SJCRH30 (cell line): Measurements from ENCODE around the gene SGMS1. TPM values are rescaled to one million over a fixed set of nuclear protein-coding genes. Genes with fewer than 3 reads are reported as not detected.
"Not testable (repeated sequence)": the region's sequence is repeated elsewhere in the genome, so short reads cannot be mapped to it uniquely, and the experiment has no call there.

Experiments
- DNase-seq, 2 experiments: peaks; one replicate each; pipeline ENCODE4 v3.0.0-alpha.2; 2015 to 2020
- H3K27ac ChIP-seq: fragments of 250-450 bp; sonication (Bioruptor Pico); 2 replicates; pipeline ENCODE4 v1.5.1; 2020; ENCODE audit warnings: mild to moderate bottlenecking, moderate library complexity
- H3K27me3 ChIP-seq: fragments of 250-450 bp; sonication (Bioruptor Pico); 2 replicates; pipeline ENCODE4 v1.5.1; 2020; ENCODE audit warnings: mild to moderate bottlenecking, moderate library complexity
- H3K36me3 ChIP-seq: fragments of 250-450 bp; sonication (Bioruptor Pico); 2 replicates; pipeline ENCODE4 v1.5.1; 2020; ENCODE audit warnings: mild to moderate bottlenecking, moderate library complexity
- H3K4me1 ChIP-seq: fragments of 250-450 bp; sonication (Bioruptor Pico); 2 replicates; pipeline ENCODE4 v1.5.1; 2020; ENCODE audit warnings: mild to moderate bottlenecking, moderate library complexity
- H3K4me3 ChIP-seq: fragments of 250-450 bp; sonication (Bioruptor Pico); 2 replicates; pipeline ENCODE4 v1.5.1; 2020; ENCODE audit warnings: mild to moderate bottlenecking, moderate library complexity
- H3K9me3 ChIP-seq: fragments of 250-450 bp; sonication (Bioruptor Pico); replicated peaks from 2 replicates; pipeline ENCODE4 v1.5.1; 2020; ENCODE audit warnings: mild to moderate bottlenecking, moderate library complexity
- total RNA-seq: library from RNA; depleted of rRNA; stranded (reverse); fragments of >200 nt; shearing (Covaris generic); gene quantifications from 2 replicates; pipeline ENCODE4 v1.2.3, GENCODE V29; 2014

Gene SGMS1
- total RNA-seq, 1 experiment from 2014 or later: 13.4 TPM

- H3K27me3 ChIP-seq, DNase-seq, H3K36me3 ChIP-seq, H3K9me3 ChIP-seq, H3K27ac ChIP-seq, H3K4me3 ChIP-seq, H3K4me1 ChIP-seq: not testable (repeated sequence)
Measured at GRCh38 chr10:50356481-50356832, 267.3 kb downstream of the SGMS1 start.

DNA sequence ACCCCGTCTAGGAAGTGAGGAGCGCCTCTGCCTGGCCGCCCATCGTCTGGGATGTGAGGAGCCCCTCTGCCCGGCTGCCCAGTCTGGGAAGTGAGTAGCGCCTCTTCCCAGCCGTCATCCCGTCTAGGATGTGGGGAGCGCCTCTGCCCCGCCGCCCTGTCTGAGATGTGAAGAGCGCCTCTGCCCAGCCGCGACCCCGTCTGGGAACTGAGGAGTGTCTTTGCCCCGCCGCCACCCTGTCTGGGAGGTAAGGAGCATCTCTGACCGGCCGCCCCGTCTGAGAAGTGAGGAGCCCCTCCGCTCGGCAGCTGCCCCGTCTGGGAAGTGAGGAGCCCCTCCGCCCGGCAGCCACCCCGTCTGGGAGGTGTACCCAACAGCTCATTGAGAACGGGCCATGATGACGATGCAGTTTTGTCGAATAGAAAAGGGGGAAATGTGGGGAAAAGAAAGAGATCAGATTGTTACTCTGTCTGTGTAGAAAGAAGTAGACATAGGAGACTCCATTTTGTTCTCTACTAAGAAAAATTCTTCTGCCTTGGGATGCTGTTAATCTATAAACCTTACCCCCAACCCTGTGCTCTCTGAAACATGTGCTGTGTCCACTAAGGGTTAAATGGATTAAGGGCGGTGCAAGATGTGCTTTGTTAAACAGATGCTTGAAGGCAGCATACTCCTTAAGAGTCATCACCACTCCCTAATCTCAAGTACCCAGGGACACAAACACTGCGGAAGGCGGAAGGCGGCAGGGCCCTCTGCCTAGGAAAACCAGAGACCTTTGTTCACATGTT lies 267.9 kb downstream of the SGMS1 start:
- DNase-seq, H3K27me3 ChIP-seq, H3K4me3 ChIP-seq, H3K4me1 ChIP-seq, H3K9me3 ChIP-seq, H3K36me3 ChIP-seq, H3K27ac ChIP-seq: not testable (repeated sequence)

DNA sequence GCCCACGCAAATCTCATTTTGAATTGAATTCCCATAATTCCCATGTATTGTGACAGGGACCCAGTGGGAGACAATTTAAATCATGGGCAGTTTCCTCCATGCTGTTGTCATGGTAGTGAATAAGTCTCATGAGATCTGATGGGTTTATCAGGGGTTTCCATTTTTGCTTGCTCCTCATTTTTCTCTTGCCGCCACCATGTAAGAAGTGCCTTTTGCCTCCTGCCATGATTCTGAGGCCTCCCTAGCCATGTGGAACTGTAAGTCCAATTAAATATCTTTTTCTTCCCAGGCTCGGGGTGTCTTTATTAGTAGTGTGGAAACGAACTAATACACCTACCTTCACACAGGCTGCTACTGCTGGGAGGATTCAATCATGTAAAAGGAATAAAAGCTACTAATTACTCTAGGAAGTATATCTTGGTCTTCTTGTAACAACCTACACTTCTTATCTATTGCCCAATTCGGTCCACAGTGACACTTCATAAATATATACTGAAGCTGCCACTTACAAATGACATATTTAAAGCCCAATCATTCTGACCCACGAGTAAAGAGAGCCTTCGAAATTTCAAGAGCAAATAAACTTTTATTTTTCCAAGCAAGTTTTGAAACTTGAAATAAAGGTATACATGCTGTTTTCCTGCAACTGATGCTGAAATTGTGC lies 272.1 kb downstream of the SGMS1 start:
- no peaks in the 10 kb centered on the region for H3K27me3 ChIP-seq
- DNase-seq: no peak

DNA sequence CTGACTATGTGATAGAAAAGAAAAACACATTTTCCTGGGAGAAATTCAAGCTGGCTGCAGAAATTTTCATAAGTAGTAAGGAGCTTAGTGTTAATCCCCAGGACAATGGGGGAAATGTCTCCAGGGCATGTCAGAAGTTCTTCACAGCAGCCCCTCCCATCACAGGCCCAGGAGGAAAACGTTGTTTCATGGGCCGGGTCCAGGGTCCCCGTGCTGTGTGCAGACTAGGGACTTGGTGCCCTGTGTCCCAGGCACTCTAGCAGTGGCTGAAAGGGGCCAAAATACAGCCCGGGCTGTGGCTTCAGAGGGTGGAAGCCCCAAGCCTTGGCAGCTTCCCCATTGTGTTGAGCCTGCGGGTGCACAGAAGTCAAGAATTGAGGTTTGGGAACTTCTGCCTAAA lies 273.4 kb downstream of the SGMS1 start:
- no peak overlapping the region for H3K27ac ChIP-seq
- H3K9me3 ChIP-seq: no peaks in the 10 kb centered on the region
- H3K27me3 ChIP-seq: no peaks in the 10 kb centered on the region
- no peak for DNase-seq
- H3K36me3 ChIP-seq: no peaks in the 10 kb centered on the region
- no peak overlapping the region for H3K4me3 ChIP-seq
- no peaks in the 10 kb centered on the region for H3K4me1 ChIP-seq

More for the DNA sequence above, 272.1 kb downstream of the SGMS1 start:
- Histone ChIP-seq H3K4me1 (no peaks in the 10 kb centered on the region), H3K27ac (no peak overlapping the region), H3K9me3 (no peaks in the 10 kb centered on the region), H3K4me3 (no peak overlapping the region), H3K36me3 (no peaks in the 10 kb centered on the region)

GRCh38 chr10:50349554-50349953 lies 274.2 kb downstream of the SGMS1 start:
- no peaks in the 10 kb centered on the region for H3K27me3 ChIP-seq
- DNase-seq: no peak
- H3K9me3 ChIP-seq: no peaks in the 10 kb centered on the region
- H3K4me3 ChIP-seq: no peak overlapping the region
- no peaks in the 10 kb centered on the region for H3K4me1 ChIP-seq
- no peak overlapping the region for H3K27ac ChIP-seq
- H3K36me3 ChIP-seq: no peaks in the 10 kb centered on the region

GRCh38 chr10:50347394-50347802 lies 276.4 kb downstream of the SGMS1 start:
- Histone ChIP-seq H3K27me3 (no peaks in the 10 kb centered on the region), H3K36me3 (no peaks in the 10 kb centered on the region), H3K4me3 (no peak overlapping the region), H3K27ac (no peak overlapping the region), H3K4me1 (no peaks in the 10 kb centered on the region), H3K9me3 (no peaks in the 10 kb centered on the region)
- DNase-seq: no peak

- Histone ChIP-seq H3K27me3 (no peaks in the 10 kb centered on the region), H3K9me3 (no peaks in the 10 kb centered on the region), H3K4me3 (no peak overlapping the region), H3K27ac (no peak overlapping the region), H3K36me3 (no peaks in the 10 kb centered on the region), H3K4me1 (no peaks in the 10 kb centered on the region)
- no peak for DNase-seq
Measured at GRCh38 chr10:50346942-50347341, 276.8 kb downstream of the SGMS1 start.

DNA sequence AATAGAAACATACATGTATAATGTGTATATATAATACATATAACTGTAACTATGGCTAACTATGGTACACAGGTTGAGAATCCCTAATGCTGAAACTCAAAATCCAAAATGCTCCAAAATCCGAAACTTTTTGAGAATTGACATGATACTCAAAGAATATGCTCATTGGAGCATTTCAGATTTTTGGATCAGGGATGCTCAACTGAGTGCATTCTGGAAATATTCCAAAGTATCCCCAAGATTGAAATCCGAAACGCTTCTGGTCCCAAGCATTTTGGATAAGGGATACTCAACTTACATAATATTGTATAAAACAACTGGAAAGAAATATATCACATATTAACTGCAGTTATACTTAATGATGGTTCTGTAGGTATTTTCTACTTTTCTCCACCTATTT lies 278.2 kb downstream of the SGMS1 start:
- no peak for DNase-seq
- Histone ChIP-seq H3K27ac (no peak overlapping the region), H3K36me3 (no peaks in the 10 kb centered on the region), H3K9me3 (no peaks in the 10 kb centered on the region), H3K4me1 (no peaks in the 10 kb centered on the region), H3K27me3 (no peaks in the 10 kb centered on the region), H3K4me3 (no peak overlapping the region)

DNA sequence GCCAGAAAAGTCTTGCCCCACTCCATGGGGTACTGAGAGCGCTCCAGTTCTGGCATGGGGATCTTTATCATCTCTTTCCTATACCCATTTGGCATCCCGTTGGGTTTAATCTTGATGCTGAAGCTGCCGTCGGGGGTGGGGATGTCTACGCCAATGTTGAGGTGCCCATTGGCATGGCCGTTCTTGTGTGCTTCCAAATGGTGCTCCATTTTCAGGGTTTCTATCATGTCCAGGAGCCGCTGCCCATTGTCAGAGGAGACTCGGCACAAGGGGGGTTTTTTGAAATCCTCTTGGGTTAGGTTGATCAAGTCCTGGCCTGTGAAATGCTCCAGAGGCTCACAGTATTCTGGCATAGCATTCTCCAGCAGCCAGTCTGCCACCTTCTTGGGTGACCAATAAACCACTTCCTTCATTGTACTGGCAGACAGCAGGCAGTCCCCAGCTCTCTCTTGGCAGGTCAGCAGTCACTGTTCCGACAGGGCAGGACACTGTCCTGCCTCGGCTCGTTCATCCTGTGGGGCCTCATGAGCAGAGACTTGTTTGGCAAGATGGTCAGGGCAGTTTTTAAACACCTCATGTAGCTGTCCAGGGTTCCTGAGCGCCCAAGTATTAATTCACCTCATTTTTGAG lies 279.9 kb downstream of the SGMS1 start:
- H3K27me3 ChIP-seq: no peaks in the 10 kb centered on the region
- H3K9me3 ChIP-seq: no peaks in the 10 kb centered on the region
- DNase-seq: no peak
- no peaks in the 10 kb centered on the region for H3K4me1 ChIP-seq
- H3K4me3 ChIP-seq: no peak overlapping the region
- no peak overlapping the region for H3K27ac ChIP-seq
- no peaks in the 10 kb centered on the region for H3K36me3 ChIP-seq

DNA sequence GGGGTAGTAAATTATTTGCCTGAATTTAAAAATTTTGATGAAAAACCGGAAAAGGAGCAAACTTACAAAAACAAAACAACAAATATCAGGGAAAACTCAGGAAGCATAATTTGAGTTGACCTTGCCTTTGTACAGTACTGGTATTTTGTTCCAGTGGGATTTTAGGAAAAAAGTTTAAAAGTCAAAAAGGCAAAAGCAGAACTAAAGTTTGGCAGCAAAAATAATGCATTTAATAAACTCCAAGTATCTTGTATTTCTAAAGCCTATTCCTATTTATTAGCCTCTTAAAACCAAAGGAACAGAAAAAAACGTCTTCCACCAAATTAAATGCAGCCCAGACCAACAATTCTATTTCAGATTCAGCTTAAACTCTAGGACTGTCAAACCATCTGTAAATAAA lies 281.8 kb downstream of the SGMS1 start:
- H3K9me3 ChIP-seq: no peaks in the 10 kb centered on the region
- H3K36me3 ChIP-seq: no peaks in the 10 kb centered on the region
- no peaks in the 10 kb centered on the region for H3K4me1 ChIP-seq
- H3K27me3 ChIP-seq: no peaks in the 10 kb centered on the region
- no peak overlapping the region for H3K27ac ChIP-seq
- DNase-seq: no peak
- H3K4me3 ChIP-seq: no peak overlapping the region

- no peaks in the 10 kb centered on the region for H3K4me1 ChIP-seq
- DNase-seq: no peak
- H3K27ac ChIP-seq: no peak overlapping the region
- H3K9me3 ChIP-seq: no peaks in the 10 kb centered on the region
- no peak overlapping the region for H3K4me3 ChIP-seq
- H3K27me3 ChIP-seq: no peaks in the 10 kb centered on the region
- no peaks in the 10 kb centered on the region for H3K36me3 ChIP-seq
Measured at GRCh38 chr10:50336140-50336539, 287.6 kb downstream of the SGMS1 start.

- Histone ChIP-seq H3K36me3 (no peaks in the 10 kb centered on the region), H3K4me3 (no peak overlapping the region), H3K27ac (no peak overlapping the region), H3K4me1 (no peaks in the 10 kb centered on the region), H3K27me3 (no peaks in the 10 kb centered on the region), H3K9me3 (no peaks in the 10 kb centered on the region)
- no peak for DNase-seq
Measured at GRCh38 chr10:50335397-50335796, 288.4 kb downstream of the SGMS1 start.

DNA sequence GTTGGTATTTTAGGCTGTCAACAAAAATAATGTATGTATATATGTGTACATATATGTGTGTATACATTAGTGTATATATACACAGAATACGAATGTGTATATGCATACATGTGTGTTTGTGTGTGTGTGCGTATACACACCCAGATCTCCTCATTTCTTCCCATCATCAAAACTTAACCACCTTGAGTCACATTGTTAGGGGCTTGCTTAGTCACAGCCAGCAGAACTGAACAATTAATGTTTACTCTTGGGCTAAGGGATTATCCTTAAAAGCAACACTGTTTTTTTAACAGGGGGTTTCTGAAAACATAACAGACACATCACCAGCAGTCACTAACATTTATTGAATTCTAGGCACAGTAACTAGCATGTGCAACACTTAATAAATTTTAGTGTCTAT lies 289.5 kb downstream of the SGMS1 start:
- Histone ChIP-seq H3K9me3 (no peaks in the 10 kb centered on the region), H3K4me1 (no peaks in the 10 kb centered on the region), H3K36me3 (no peaks in the 10 kb centered on the region), H3K27me3 (no peaks in the 10 kb centered on the region), H3K27ac (no peak overlapping the region), H3K4me3 (no peak overlapping the region)
- no peak for DNase-seq

DNA sequence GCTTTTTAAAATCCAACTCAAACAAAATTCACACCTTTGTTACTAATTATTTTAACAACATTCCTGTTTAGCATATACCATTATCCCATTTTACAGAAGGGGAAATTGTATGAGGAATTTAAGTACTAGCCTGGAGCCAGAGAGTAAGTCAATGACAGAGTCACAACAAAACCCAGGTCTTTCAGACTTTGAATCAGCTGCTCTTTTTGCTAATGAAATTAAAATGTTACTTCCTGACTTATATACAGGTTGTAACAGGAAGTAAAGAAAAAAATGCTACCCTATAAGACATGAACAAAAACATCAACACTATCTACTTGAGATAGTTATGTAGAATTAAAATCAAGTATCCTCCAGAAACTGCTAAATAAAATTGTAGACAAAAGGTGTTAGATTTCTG lies 289.9 kb downstream of the SGMS1 start:
- no peaks in the 10 kb centered on the region for H3K4me1 ChIP-seq
- DNase-seq: no peak
- H3K36me3 ChIP-seq: no peaks in the 10 kb centered on the region

GRCh38 chr10:50332108-50332842 lies 291.5 kb downstream of the SGMS1 start:
- no peaks in the 10 kb centered on the region for H3K27me3 ChIP-seq
- no peaks in the 10 kb centered on the region for H3K9me3 ChIP-seq
- no peak for DNase-seq
- no peak overlapping the region for H3K27ac ChIP-seq
- H3K4me1 ChIP-seq: no peaks in the 10 kb centered on the region
- no peak overlapping the region for H3K4me3 ChIP-seq
- H3K36me3 ChIP-seq: no peaks in the 10 kb centered on the region

More for the DNA sequence above, 289.9 kb downstream of the SGMS1 start:
- Histone ChIP-seq H3K9me3 (no peaks in the 10 kb centered on the region), H3K4me3 (no peak overlapping the region), H3K27me3 (no peaks in the 10 kb centered on the region), H3K27ac (no peak overlapping the region)
